Smooth muscle cell (in vitro differentiated cells): ENCODE data around the gene NALF2. TPM values are rescaled to one million over a fixed set of nuclear protein-coding genes. Genes with fewer than 3 reads are reported as not detected.

Experiments
- DNase-seq: peaks from one replicate; lab custom pipeline; 2025; ENCODE audit not compliant: unreplicated experiment; lab: John Stamatoyannopoulos, UW
- H2AFZ ChIP-seq: fragments of 200-600 bp; sonication (generic); 2 replicates; pipeline ENCODE4 v1.6.0; 2016; ENCODE audit warnings: antibody characterized with exemption, low read depth, mild to moderate bottlenecking
- H3F3A ChIP-seq: fragments of 200-600 bp; sonication (generic); 2 replicates; pipeline ENCODE4 v1.6.0; 2017; ENCODE audit warnings: antibody characterized with exemption, low read depth
- H3K27ac ChIP-seq: fragments of 200-600 bp; sonication (generic); 2 replicates; pipeline ENCODE4 v1.5.1; 2016; ENCODE audit warnings: low read depth, mild to moderate bottlenecking
- H3K27me3 ChIP-seq: fragments of 200-600 bp; sonication (generic); 2 replicates; pipeline ENCODE4 v1.6.1; 2016; ENCODE audit warnings: low read depth, mild to moderate bottlenecking
- H3K36me3 ChIP-seq: fragments of 200-600 bp; sonication (generic); 2 replicates; pipeline ENCODE4 v1.5.1; 2016; ENCODE audit warnings: low read depth
- H3K4me1 ChIP-seq: fragments of 200-600 bp; sonication (generic); 2 replicates; pipeline ENCODE4 v1.5.1; 2016; ENCODE audit warnings: low read depth
- H3K4me2 ChIP-seq: fragments of 200-600 bp; sonication (generic); 2 replicates; pipeline ENCODE4 v1.6.0; 2016; ENCODE audit warnings: mild to moderate bottlenecking
- H3K4me3 ChIP-seq: fragments of 200-600 bp; sonication (generic); 2 replicates; pipeline ENCODE4 v1.5.1; 2016; ENCODE audit warnings: mild to moderate bottlenecking
- H3K79me2 ChIP-seq: fragments of 200-600 bp; sonication (generic); 2 replicates; pipeline ENCODE4 v1.6.0; 2016; ENCODE audit warnings: low read depth, mild to moderate bottlenecking
- H3K9ac ChIP-seq: fragments of 200-600 bp; sonication (generic); 2 replicates; pipeline ENCODE4 v1.6.0; 2016; ENCODE audit warnings: low read depth
- H3K9me3 ChIP-seq: fragments of 200-600 bp; sonication (generic); replicated peaks from 2 replicates; pipeline ENCODE4 v1.5.1; 2016; ENCODE audit warnings: low read depth
- H4K20me1 ChIP-seq: fragments of 200-600 bp; sonication (generic); 2 replicates; pipeline ENCODE4 v1.6.0; 2016; ENCODE audit warnings: low read depth
- WGBS: methylation state at CpG from one replicate; pipeline ENCODE4 v1.1.7; 2016; ENCODE audit warnings: low lambda C conversion rate; 5-methylcytosine and 5-hydroxymethylcytosine counted together
- polyA plus RNA-seq: library from polyadenylated mRNA; unstranded; fragments of >200 nt; fragmentation: Nextera tagmentation; extraction: Ambion mirVana; gene quantifications from 2 replicates; pipeline ENCODE4 v1.2.1, GENCODE V29; 2016
- total RNA-seq: library from RNA; depleted of rRNA; stranded (reverse); fragments of >200 nt; gene quantifications from 2 replicates; pipeline ENCODE4 v1.2.3, GENCODE V29; 2014
- TF ChIP-seq, protein P1 (sequence below): fragments of 200-600 bp; sonication (generic); IDR thresholded peaks from 2 replicates; pipeline ENCODE4 v1.5.1; 2017; ENCODE audit warnings: borderline replicate concordance, mild to moderate bottlenecking, antibody characterized with exemption; ENCODE audit not compliant: insufficient read depth, poor library complexity, severe bottlenecking

NALF2 gene
- total and polyA plus RNA-seq, 2 experiments from 2014 or later, result not detected

GRCh38 chrX:69531031-69531755, 27.1 kb downstream of the NALF2 start:
- no peaks in the 10 kb centered on the region for H3F3A ChIP-seq
- H3K9me3 ChIP-seq, result no peaks in the 10 kb centered on the region
- H3K4me1 ChIP-seq, result no peaks in the 10 kb centered on the region
- no peak overlapping the region for H3K27ac ChIP-seq
- no peak for DNase-seq
- H2AFZ ChIP-seq, result no peak overlapping the region
- no peak overlapping the region for H3K9ac ChIP-seq
- no peaks in the 10 kb centered on the region for H4K20me1 ChIP-seq
- H3K4me3 ChIP-seq, result no peak overlapping the region
- H3K4me2 ChIP-seq, result no peak overlapping the region
- no peaks in the 10 kb centered on the region for H3K27me3 ChIP-seq
- WGBS, result 77% methylated on average over 8 of the region's 8 CpGs
- no peaks in the 10 kb centered on the region for H3K79me2 ChIP-seq
- TF ChIP-seq, protein P1, sequence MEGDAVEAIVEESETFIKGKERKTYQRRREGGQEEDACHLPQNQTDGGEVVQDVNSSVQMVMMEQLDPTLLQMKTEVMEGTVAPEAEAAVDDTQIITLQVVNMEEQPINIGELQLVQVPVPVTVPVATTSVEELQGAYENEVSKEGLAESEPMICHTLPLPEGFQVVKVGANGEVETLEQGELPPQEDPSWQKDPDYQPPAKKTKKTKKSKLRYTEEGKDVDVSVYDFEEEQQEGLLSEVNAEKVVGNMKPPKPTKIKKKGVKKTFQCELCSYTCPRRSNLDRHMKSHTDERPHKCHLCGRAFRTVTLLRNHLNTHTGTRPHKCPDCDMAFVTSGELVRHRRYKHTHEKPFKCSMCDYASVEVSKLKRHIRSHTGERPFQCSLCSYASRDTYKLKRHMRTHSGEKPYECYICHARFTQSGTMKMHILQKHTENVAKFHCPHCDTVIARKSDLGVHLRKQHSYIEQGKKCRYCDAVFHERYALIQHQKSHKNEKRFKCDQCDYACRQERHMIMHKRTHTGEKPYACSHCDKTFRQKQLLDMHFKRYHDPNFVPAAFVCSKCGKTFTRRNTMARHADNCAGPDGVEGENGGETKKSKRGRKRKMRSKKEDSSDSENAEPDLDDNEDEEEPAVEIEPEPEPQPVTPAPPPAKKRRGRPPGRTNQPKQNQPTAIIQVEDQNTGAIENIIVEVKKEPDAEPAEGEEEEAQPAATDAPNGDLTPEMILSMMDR, result no peak
- H3K36me3 ChIP-seq, result no peaks in the 10 kb centered on the region

DNA sequence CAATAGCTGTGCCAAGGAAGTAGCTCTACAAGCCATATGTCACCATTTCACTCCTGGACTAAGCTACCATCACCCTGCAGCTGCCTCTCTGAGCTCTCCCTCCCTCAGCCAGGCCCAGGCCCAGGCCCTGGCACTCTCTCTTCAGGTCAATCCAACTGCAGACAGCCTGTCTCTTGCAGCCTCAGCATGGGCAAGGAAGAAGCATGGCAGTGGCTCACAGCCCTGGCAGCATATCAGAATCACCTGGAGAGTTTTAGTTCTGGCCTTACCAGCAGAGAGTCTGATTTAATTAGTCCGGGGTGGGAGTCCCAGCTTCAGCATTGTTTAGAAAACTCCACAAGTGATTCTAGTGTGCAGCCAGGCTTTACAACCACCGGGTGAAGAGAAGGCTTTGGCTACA, 31.5 kb downstream of the NALF2 start:
- no peaks in the 10 kb centered on the region for H3K36me3 ChIP-seq
- H3K9ac ChIP-seq, result no peak overlapping the region
- no peaks in the 10 kb centered on the region for H3K79me2 ChIP-seq
- no peak overlapping the region for H2AFZ ChIP-seq
- no peaks in the 10 kb centered on the region for H3K9me3 ChIP-seq
- no peak for DNase-seq
- H3K27ac ChIP-seq, result no peak overlapping the region
- TF ChIP-seq, protein P1, result no peak
- no peaks in the 10 kb centered on the region for H4K20me1 ChIP-seq
- H3K4me1 ChIP-seq, result no peaks in the 10 kb centered on the region
- H3F3A ChIP-seq, result no peaks in the 10 kb centered on the region
- WGBS, result 49% methylated on average over 2 of the region's 2 CpGs
- no peak overlapping the region for H3K4me3 ChIP-seq
- H3K4me2 ChIP-seq, result no peak overlapping the region
- H3K27me3 ChIP-seq, result no peaks in the 10 kb centered on the region

GRCh38 chrX:69538321-69538876, 34.3 kb downstream of the NALF2 start:
- Histone ChIP-seq H3K79me2 (no peaks in the 10 kb centered on the region), H3F3A (no peaks in the 10 kb centered on the region), H3K9ac (peak overlapping the region; percentile 16), H3K9me3 (no peaks in the 10 kb centered on the region), H3K4me3 (peak overlapping the region; percentile 63), H3K27ac (no peak overlapping the region), H3K4me2 (peak overlapping the region; percentile 90), H3K4me1 (no peaks in the 10 kb centered on the region), H3K27me3 (no peaks in the 10 kb centered on the region), H4K20me1 (no peaks in the 10 kb centered on the region), H3K36me3 (no peaks in the 10 kb centered on the region), H2AFZ (peak overlapping the region; percentile 97)
- TF ChIP-seq, protein P1, result peak; percentile 71
- DNase-seq, result peak; percentile 39
- WGBS, result 52% methylated on average over 45 of the region's 45 CpGs
